ENCODE data around the gene ZSCAN25. TPM values are rescaled to one million over a fixed set of nuclear protein-coding genes. Genes with fewer than 3 reads are reported as not detected.

Gene ZSCAN25
- total RNA-seq (2022; extraction: Qiagen RNA extraction; ENCODE audit: low read depth), result 8.2 to 10.3 TPM (median 9.1 TPM) in 5 replicates

DNA sequence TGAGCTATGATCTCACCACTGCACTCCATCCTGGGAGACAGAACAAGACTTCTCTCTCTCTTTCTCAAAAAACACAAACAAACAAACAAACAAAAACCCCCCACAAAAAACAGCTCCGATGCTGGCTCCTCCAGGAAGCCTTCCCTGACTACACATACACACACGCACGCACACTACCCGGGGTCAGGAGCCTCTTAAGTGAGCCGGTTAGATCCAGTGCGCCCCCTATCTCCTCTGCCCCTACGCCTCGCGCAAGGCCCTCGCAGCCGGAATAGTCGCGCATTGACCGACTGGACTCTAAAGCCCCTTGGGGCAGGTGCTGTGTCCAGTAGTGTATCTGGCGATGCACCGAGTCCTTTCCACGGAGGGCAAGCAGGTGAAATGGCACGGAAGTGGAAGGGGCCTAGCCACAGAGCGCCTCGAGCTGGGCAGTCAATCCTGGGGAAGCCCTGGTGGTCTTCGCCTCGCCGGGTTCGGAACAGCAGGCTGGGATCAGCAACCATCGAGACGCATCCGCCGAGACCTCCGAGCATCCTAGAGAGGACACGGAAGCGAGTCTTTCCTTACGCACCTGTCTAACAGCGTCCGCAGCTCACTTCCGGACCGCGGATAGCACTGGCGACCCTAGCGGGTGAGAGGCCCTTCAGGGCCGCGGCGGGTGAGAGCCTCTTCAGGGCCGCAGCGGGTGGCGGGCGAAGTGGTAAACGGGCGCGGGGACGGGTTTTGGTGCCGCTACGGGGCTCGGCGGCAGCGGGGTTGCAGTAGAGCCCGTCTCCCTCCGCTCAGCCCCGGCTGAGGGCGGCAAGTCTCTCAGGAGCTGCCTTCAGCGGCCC lies at the start of gene ZSCAN25:
ZSCAN25 (plus strand) TSS at position 588 of the 833 bp plus-strand sequence. CDS start 2,661 bp downstream, outside the sequence.

DNA sequence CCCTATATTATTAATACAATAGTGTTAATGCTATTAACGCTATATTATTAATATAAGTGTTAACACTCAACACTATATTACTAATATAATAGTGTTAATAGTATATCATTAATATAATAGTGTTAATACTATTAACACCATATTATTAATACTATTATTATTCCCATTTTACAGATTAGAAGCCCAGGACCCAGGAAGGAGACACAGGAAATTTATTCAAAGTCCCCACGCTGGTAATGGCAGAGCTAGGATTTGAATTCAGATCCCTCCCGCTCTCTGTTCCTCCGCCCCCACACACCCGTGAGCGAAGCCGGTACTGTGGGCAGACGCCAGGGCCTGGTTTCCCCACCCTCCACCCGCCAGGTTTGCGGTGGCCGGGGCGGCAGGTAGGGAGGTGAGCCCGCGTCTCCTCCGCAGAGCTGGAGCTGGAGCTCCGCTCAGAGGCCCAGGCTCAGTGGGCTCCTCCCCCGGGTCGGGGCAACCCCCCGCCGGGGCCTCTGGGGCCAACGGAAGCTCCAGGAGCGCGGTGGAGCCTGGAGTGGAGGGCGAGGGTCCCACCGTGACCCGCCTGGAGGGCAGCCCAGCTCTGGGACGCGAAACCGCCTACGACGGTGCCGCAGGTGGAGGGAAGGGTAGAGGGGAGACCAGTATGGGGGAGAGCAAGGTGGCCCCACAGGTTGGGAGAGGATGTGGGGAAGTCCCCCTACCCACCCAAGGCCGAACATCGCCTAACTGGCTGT lies 18.8 kb upstream of the ZSCAN25 start, which contains the start of gene TMEM225B:
TMEM225B (plus strand) TSS at position 506 of the 740 bp plus-strand sequence. CDS start 6,122 bp downstream, outside the sequence.

DNA sequence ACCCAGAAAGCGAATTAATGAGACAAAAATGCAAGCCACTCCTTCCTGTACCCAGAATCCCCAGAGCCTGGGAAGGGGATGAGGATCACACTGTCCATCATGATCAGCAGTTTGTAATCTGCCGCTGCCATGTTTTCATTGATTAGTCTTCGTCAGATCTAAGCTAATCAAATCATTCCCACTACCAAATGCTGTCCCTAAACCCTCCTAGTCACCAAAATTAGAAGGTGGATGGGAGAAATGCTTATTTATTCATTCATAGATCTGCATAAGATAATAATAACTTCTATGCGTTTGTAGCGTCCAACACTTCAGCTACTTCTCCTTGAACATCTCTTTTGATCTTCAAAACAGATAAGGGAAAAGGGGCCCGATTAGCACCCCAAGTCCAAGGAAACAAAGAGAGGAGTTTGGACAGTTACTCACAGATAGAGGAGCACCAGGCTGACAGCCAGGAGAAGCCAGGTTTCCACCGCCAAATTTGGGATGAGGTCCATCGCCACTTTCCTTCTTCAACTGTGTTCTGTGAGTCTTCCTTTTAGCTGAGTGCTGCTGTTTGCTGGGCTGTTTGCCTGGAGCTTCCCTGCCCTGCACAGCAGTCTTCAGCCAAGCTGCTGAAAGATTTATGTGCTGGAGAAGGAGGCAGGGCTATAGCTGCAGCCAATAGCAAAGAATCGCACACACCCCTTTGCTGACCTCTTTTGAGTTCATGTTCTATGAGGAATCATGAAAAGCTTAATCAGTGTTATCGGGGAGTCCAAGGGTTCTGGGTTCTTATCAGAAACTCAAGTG lies 62.9 kb downstream of the ZSCAN25 start, which contains the start of gene CYP3A5:
CYP3A5 (minus strand) TSS at position 597 of the 792 bp plus-strand sequence; CDS start at position 497, 100 bp downstream.

Other genes starting within 250 kb of the ZSCAN25 start
- 270 to 304 TPM (median 283 TPM) in 5 replicates for gene ARPC1B, start 242.2 kb upstream of the ZSCAN25 start, total RNA-seq (2022; extraction: Qiagen RNA extraction; ENCODE audit: low read depth)
- 165 to 205 TPM (median 176 TPM) in 5 replicates for gene PDAP1, start 208.3 kb upstream of the ZSCAN25 start, total RNA-seq (2022; extraction: Qiagen RNA extraction; ENCODE audit: low read depth)
- gene BUD31, start 208.0 kb upstream of the ZSCAN25 start, total RNA-seq (2022; extraction: Qiagen RNA extraction; ENCODE audit: low read depth), result 131 to 155 TPM (median 144 TPM) in 5 replicates
- 5.8 to 8.7 TPM (median 7.5 TPM) in 5 replicates for gene PTCD1, start 178.1 kb upstream of the ZSCAN25 start, total RNA-seq (2022; extraction: Qiagen RNA extraction; ENCODE audit: low read depth)
- 32.9 to 43.8 TPM (median 40.8 TPM) in 5 replicates for gene CPSF4, start 178.0 kb upstream of the ZSCAN25 start, total RNA-seq (2022; extraction: Qiagen RNA extraction; ENCODE audit: low read depth)
- 868 to 1,459 TPM (median 873 TPM) in 5 replicates for gene ATP5MF, start 150.8 kb upstream of the ZSCAN25 start, total RNA-seq (2022; extraction: Qiagen RNA extraction; ENCODE audit: low read depth)
- 6.8 to 11.9 TPM (median 8.2 TPM) in 5 replicates for gene ZNF789, start 144.1 kb upstream of the ZSCAN25 start, total RNA-seq (2022; extraction: Qiagen RNA extraction; ENCODE audit: low read depth)
- gene ZNF394, start 116.7 kb upstream of the ZSCAN25 start, total RNA-seq (2022; extraction: Qiagen RNA extraction; ENCODE audit: low read depth), result 15.6 to 21.2 TPM (median 18.3 TPM) in 5 replicates
- gene ZKSCAN5, start 112.3 kb upstream of the ZSCAN25 start, total RNA-seq (2022; extraction: Qiagen RNA extraction; ENCODE audit: low read depth), result 9.0 to 9.9 TPM (median 9.2 TPM) in 5 replicates
- 4.9 to 7.0 TPM (median 6.9 TPM) in 5 replicates for gene FAM200A, start 64.8 kb upstream of the ZSCAN25 start, total RNA-seq (2022; extraction: Qiagen RNA extraction; ENCODE audit: low read depth)
- gene ZNF655, start 58.3 kb upstream of the ZSCAN25 start, total RNA-seq (2022; extraction: Qiagen RNA extraction; ENCODE audit: low read depth), result 52.7 to 61.6 TPM (median 54.2 TPM) in 5 replicates
- 0.91 to 1.6 TPM (median 1.0 TPM) in 5 replicates for gene TMEM225B, start 18.7 kb upstream of the ZSCAN25 start, total RNA-seq (2022; extraction: Qiagen RNA extraction; ENCODE audit: low read depth)
- gene CYP3A5, start 63.0 kb downstream of the ZSCAN25 start, total RNA-seq (2022; extraction: Qiagen RNA extraction; ENCODE audit: low read depth), result 0.91 to 1.6 TPM (median 1.4 TPM) in 5 replicates
- not detected in 5 replicates for gene CYP3A7, start 118.2 kb downstream of the ZSCAN25 start, total RNA-seq (2022; extraction: Qiagen RNA extraction; ENCODE audit: low read depth)
- 0.06 to 0.09 TPM in 2 of 5 replicates, not detected in the others for gene CYP3A4, start 167.2 kb downstream of the ZSCAN25 start, total RNA-seq (2022; extraction: Qiagen RNA extraction; ENCODE audit: low read depth)
- gene CYP3A43, start 211.1 kb downstream of the ZSCAN25 start, total RNA-seq (2022; extraction: Qiagen RNA extraction; ENCODE audit: low read depth), result not detected in 5 replicates

All from A549 treated with GW870086 at 1 μM for 4 hours (cell line).